IPS-18c (cell line): ENCODE results near the gene ZNF569.

Source experiments
- H3K4me3 ChIP-seq: 2 replicates; pipeline ENCODE4 v1.7.0; 2013; ENCODE audit warnings: low read depth, mild to moderate bottlenecking, low read length, moderate library complexity; ENCODE audit not compliant: insufficient read depth
- H3K9me3 ChIP-seq: one replicate; pipeline ENCODE4 v1.6.1; 2013; ENCODE audit warnings: mild to moderate bottlenecking, low read length, moderate library complexity; ENCODE audit not compliant: control insufficient read depth, insufficient read depth

ZNF569 gene

DNA sequence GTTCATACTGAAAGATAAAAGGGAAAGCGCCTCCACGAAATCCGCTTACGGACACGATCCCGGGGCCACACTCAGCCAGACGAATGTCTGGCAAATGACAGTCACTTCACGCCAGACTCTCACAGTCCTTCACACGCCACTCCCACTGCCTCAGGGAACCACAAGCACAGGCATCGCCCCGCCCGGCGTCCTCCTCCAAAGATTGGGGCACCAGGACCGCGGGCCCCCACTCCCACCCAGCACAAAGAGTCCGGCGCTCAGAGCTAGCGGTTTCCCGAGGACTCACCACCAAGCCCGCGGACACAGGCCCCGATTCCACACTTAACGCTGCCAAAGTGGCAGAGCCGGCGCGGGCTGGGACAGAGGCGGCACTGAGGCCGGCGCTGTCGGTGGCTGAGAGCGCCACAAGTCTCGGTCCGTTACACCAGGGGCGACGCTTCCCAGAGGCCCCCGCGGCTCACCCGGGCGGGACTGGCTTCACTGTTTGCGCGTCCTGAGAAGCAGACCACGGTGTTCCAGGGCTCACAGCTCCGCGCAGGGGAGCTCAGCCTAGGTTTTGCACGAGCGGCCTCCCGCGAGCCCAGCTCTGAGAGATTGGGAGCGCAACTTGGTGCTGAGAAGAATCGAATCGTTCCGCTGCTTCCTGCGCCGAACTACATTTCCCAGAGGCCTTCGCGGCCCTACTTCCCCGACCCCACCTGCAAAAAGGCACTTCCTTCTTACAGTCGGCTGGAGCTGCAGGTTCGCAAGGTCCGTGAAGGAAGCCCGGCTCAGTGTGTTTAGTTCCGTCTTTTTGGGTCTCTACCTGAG, at the start of gene ZNF569:
TSS of gene ZNF569 (minus strand) at position 647 of the 810 bp plus-strand sequence. CDS start 22,523 bp downstream, outside the sequence.
- peak within 1 kb of the TSS; percentile 96 for H3K4me3 ChIP-seq
- H3K9me3 ChIP-seq: peaks cover 2% of the 10 kb centered on the region

DNA sequence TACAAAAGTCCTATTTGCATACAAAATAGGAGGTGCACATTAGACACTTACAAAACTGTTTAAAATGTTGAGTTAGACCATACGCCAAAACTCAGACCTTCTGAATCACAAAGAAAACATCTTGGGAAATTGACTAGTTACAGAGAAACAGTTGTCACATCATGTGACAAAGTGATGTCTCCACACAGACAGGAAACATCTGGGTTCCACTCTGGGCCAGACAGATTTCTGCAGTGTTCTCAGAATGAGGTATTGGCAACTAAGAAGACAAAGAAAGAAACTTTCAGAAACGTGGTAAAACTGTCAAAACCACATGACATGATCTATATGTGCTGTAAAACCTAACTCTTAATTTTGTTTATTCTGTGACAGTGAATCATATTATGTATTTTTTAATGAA, 46.2 kb upstream of the ZNF569 start:
- Histone ChIP-seq H3K9me3 (no peaks in the 10 kb centered on the region), H3K4me3 (no peak overlapping the region)

DNA sequence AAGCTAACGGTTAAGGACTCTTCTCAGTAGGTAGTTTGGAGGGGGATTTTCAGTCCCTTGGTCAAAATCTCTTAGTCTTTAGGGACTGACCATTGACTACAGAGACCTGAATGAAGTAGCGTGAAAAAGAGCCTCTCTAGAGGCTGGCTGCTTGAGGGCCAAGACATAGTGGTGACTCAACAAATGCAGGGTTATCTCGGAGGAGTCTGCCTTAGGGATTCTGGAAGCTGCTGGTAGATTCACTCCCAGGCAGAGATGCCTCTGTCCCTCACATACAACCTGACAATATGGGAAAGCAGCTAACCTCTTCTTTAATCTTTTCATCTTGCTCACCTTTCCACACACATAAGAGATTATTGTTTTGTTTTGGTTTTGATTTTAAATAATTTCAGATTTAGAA, 44.6 kb upstream of the ZNF569 start:
- Histone ChIP-seq H3K9me3 (no peaks in the 10 kb centered on the region), H3K4me3 (no peak overlapping the region)

DNA sequence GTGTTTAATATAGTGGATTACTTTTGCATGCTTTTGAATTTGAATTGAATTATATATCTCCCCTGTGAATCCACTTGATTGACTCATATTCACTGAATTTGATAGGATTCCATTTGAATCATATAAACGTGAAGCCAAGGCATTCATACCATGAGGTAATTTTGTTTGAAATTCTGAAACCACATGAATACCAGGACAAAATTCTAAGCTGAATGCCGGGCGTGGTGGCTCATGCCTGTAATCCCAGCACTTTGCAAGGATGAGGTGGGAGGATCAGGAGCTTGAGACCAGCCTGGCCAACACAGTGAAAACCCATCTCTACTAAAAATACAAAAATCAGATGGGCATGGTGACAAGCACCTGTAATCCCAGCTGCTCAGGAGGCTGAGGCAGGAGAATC, 43.9 kb upstream of the ZNF569 start:
- no peak overlapping the region for H3K4me3 ChIP-seq
- H3K9me3 ChIP-seq: no peaks in the 10 kb centered on the region

DNA sequence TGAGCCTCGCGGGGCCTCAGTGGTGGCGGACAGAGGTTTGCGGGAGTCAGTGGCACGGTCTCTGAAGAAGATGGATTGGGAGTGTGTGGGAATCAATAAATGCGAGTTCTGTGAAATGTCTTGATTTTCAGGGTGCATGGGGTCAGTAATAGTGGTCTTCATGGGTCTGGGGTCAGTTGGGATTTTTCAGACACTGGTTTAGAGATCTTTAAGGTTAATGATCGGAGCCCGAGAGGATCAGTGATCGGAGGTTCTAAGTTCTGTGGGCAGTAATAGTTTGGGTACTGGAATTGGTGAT, 39.9 kb upstream of the ZNF569 start:
- Histone ChIP-seq H3K4me3 (peak overlapping the region; percentile 93), H3K9me3 (peaks cover 2% of the 10 kb centered on the region)

DNA sequence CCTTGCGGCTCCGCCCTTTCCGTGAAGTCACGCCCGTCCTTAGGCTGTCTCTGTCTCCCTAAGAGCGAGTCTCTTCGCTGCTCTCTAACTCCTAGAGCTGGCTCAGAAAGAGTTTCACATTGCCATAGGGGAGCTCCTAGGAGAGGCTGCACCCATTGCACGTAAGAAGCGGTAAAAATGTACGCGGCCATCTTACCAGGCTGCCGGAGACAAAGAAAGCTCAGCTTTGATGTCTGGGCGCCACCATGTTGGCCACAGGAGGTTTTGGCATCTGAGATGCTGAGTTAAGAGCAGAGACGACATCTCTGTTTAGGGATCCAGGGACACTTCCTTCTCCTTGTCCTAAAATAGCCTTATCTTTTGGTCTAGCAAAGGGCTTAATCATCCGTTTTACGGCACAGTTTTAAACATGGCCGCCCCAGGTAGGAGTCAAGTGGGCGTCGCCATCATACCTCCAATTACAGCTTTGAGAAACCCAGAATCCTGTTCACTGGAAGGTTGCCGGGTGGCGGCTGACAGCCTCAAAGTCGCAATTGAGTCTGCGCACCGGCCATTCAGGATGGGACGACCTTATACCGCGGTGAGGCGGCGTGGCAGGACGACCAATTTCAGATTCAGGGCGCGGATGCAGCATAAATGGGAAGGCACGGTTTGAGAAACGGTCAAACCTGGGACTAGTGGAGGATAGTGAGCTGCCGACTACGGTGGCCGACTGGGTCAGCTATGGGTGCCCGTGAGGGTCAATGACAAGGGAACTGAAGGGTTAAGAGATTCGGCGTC, 39.3 kb upstream of the ZNF569 start, which contains the start of gene ZNF793:
TSS of gene ZNF793 (plus strand) at position 553 of the 780 bp plus-strand sequence. CDS start 16,501 bp downstream, outside the sequence.
- Histone ChIP-seq H3K9me3 (peaks cover 2% of the 10 kb centered on the region), H3K4me3 (peak within 1 kb of the TSS; percentile 93)

DNA sequence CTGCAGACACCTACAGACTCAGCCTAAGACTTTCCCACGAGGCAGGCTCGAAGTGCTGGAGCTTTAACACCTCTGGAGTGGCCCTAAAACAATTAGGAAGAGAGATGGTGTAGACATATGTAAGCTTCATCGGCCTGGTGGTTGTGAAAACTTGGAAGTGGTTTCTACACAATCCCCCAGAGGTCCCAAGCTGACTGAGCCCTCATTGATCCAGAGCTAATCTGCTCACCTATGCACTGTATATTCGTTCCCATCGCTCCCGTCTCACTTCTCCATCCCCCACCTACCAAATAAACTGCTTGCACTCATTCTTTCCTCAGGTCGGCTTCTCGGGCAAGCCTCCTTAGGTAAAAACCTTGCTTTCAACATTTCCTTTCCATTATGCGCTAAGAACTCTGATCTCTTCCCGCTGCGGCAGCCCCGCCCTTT, 38.7 kb upstream of the ZNF569 start:
- Histone ChIP-seq H3K9me3 (peaks cover 2% of the 10 kb centered on the region), H3K4me3 (peak overlapping the region; percentile 93)

DNA sequence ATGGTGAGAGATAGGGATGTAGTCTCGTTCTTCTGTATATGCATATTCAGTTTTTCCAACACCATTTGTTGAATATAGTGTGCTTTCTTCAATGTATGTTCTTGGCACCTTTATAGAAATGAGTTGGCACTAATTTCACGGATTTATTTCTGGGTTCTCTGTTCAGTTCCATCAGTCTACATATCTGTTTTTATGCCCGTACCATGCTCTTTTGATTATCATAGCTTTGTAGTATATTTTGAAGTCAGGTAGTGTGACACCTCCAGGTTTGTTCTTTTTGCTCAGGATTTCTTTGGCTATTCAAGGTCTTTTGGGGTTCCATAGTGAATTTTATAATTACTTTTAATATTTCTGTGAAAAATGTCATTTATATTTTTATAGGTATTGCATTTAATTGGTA, 25.0 kb upstream of the ZNF569 start:
- Histone ChIP-seq H3K9me3 (no peaks in the 10 kb centered on the region), H3K4me3 (no peak overlapping the region)

DNA sequence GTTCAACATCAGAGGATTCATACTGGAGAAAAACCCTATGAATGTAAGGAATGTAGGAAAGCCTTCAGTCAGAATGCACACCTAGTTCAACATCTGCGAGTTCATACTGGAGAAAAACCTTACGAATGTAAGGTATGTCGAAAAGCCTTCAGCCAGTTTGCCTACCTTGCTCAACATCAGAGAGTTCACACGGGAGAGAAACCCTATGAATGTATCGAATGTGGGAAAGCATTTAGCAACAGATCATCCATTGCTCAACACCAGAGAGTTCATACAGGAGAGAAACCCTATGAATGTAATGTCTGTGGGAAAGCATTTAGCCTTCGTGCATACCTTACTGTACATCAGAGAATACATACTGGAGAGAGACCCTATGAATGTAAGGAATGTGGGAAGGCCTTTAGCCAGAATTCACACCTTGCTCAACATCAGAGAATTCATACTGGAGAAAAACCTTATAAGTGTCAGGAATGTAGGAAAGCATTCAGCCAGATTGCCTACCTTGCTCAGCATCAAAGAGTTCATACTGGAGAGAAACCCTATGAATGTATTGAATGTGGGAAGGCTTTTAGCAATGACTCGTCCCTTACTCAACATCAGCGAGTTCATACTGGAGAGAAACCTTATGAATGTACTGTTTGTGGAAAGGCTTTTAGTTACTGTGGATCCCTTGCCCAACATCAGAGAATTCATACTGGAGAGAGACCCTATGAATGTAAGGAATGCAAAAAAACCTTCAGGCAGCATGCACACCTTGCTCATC, 17.3 kb upstream of the ZNF569 start:
- no peak overlapping the region for H3K4me3 ChIP-seq
- H3K9me3 ChIP-seq: peaks cover 22% of the 10 kb centered on the region

DNA sequence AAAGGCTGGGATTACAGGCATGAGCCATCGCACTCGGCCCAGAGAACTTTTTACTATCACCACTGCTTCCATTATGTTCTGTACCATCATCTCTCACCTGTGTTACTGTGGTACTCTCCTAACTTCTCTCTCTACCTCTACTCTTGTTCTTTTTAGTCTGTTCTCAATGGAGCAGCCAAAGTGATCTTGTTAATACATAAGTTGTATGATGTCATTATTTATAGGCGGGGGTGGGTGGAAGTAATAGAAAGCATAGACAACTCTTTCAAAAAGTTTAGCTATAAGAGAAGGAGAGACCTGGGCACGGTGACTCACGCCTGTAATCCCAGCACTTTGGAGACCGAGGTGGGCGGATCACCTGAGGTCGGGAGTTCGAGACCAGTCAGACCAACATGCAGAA, 4.9 kb upstream of the ZNF569 start:
- no peaks in the 10 kb centered on the region for H3K9me3 ChIP-seq
- no peak overlapping the region for H3K4me3 ChIP-seq

DNA sequence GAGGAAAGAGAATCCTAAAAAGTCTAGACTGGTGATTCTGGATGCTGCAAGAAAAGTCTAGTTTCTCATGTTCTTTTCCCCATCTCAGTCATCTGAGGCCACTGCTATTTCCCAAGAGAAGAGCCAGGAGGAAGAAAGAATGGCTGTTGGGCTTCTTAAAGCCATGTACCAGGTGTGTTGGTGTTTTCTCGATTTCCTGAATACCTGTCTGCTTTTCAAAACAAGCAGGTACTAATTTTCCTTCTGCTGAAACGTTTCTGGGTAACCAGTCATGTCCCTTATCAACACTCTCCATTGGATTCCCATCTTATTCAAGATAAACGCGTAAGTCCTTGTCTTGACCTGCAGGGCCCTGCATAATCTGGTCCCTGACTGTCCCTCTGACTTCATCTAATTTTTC, 3.0 kb upstream of the ZNF569 start:
- Histone ChIP-seq H3K4me3 (peak overlapping the region; percentile 85; the same call in 1 of the 2 replicates), H3K9me3 (no peaks in the 10 kb centered on the region)

DNA sequence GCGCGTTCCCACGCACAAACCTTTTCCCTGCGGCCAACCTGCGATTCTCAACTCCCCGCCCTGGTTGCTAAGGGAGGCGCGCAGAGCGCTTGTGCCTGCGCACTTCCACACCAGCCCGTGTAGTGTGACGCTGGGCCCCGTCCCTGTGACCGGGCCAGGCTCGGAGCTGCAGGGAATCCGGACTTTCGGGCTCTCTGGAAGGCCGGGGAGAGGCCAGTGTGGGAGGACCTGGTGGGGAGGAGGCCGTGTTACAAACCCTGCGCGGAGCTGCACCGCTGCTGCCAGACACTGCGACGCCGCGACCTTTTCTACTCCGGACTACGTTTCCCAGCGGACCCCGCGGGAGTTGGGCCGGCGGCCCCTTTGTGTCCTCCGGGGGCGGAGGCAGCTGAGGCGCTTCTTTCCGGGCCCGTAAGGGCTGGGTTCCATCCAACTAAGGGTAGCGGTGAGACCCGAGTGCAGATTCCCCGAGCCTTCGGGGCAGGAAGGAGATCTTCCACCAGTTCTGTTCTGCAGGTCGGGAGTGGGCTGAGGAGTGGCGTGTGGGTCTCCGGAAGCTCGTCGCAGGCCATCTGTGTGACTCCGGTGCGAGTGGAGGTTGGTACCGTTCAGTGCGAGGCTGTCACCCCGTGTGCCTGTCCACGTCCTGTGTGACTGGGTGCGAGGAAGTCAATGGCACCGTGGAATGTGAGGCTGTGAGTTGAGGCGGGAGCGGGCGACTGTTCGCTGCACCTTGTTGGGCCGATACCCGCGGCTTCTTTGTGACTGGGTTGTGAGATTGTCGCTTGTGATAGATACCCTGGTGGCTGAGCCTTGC, 1.9 kb upstream of the ZNF569 start, which contains the start of gene ZNF570:
TSS of gene ZNF570 (plus strand) at position 396 of the 817 bp plus-strand sequence. CDS start 999 bp downstream, outside the sequence.
- H3K4me3 ChIP-seq: peak within 1 kb of the TSS; percentile 85
- peaks cover 2% of the 10 kb centered on the region for H3K9me3 ChIP-seq

DNA sequence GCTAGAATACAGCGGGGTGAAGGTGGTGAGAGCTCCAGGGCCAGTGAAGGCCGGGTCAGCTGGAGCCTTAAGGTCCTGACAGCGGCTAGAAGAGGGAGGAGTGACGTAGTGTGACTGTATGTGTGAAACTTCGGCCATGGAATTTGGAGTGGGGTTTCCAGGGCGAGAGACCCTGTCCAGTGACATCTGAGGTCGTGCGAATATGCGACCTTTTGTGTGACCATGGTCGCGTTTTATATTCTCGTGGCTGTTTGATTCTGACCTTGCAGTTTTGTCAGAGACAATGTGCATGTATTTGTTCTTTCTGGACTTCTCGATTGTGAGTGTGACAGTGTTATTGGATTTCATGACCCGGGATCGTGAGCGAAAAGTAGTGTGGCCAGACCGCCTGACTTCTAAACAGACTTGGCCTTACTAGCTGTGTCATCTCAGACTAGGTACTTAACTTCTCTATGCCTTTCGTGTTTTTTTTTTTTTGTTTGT, 405 bp upstream of the ZNF569 start:
- Histone ChIP-seq H3K9me3 (peaks cover 2% of the 10 kb centered on the region), H3K4me3 (peak overlapping the region; percentile 96)

DNA sequence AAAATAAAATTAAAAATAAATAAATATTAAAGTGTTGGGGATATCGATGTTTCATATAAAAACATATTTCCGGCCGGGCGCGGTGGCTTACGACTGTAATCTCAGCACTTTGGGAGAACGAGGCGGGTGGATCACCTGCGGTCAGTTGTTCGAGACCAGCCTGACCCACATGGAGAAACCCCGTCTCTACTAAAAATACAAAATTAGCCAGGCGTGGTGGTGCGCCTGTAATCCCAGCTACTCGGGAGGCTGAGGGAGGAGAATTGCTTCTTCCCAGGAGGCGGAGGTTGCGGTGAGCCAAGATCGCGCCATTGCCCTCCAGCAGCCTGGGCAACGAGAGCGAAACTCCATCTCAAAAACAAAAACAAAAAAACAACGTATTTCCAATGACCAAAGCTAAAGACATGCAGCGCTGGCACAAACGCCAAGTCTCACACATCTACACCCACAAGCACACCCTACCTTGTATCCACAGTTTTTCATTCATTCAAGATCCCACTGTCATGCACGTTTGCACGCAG, 907 bp downstream of the ZNF569 start:
- Histone ChIP-seq H3K4me3 (peak overlapping the region; percentile 96), H3K9me3 (peaks cover 2% of the 10 kb centered on the region)

DNA sequence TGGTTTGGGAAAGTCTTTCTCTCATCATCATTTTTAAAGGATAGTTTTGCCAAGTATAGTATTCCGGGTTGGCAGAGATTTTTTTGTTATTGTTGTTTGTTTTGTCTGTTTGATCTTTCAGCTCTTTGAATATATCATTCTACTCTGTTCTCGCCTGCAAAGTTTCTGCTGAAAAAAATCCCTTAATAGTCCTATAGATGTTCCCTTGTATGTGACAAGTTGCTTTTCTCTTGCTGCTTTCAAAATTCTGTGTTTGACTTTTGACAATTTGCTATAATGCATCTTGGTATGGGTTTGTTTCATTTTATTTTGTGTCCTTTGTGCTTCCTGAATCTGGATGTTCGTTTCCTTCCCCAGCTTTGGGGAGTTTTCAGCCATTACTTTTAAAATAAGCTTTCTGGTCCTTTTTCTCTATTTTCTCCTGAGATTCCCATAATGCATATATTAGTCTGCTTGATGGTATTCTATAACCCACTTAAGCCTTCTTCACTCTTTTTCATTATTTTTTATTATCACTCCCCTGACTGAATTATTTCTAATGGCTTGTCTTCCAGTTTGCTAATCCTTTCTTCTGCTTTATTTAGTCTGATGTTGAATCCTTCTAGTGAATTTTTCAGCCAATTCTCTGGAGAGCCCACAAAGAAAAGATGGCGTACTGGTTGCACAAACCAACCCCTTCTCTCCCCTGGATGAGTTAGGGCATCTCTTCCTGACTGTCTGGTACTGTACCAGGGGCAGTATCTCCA, 14.6 kb downstream of the ZNF569 start:
- peaks cover 13% of the 10 kb centered on the region for H3K9me3 ChIP-seq
- no peak overlapping the region for H3K4me3 ChIP-seq
